Dendritic cell treated with granulocyte-macrophage colony-stimulating factor and Interleukin-4, amounts not matched to agents 40 ng/mL and 50 ng/mL, for 4 days (primary cell): ENCODE measurements around the gene SLX4IP.

Experiments
- H3K27ac Mint-ChIP-seq: one replicate; pipeline ENCODE4 v1.8.0; 2022; ENCODE audit warnings: mild to moderate bottlenecking, mixed read lengths
- H3K27me3 Mint-ChIP-seq: one replicate; pipeline ENCODE4 v1.8.0; 2022; ENCODE audit warnings: mild to moderate bottlenecking, mixed read lengths
- H3K36me3 Mint-ChIP-seq: one replicate; pipeline ENCODE4 v1.8.0; 2022; ENCODE audit warnings: low read depth, mixed read lengths
- H3K4me1 Mint-ChIP-seq: one replicate; pipeline ENCODE4 v1.8.0; 2022; ENCODE audit warnings: low read depth, mixed read lengths
- H3K4me3 Mint-ChIP-seq: one replicate; pipeline ENCODE4 v1.8.0; 2022; ENCODE audit warnings: mild to moderate bottlenecking, moderate library complexity, mixed read lengths
- H3K9me3 Mint-ChIP-seq: one replicate; pipeline ENCODE4 v1.8.0; 2022; ENCODE audit warnings: mixed read lengths
- intact Hi-C: fragments of 100-400 bp; cut with micrococcal nuclease; formaldehyde crosslinking; loops from one replicate; pipeline ENCODE4 v1.15.0; 2022

SLX4IP gene

GRCh38 chr20:10637563-10637962 is 202.5 kb downstream of the SLX4IP start:
- intact Hi-C loops, result no loop called here
- Mint-ChIP-seq H3K36me3 (peaks cover 65% of the 10 kb centered on the region), H3K27me3 (no peaks in the 10 kb centered on the region), H3K4me3 (no peak overlapping the region), H3K9me3 (no peaks in the 10 kb centered on the region), H3K4me1 (no peaks in the 10 kb centered on the region), H3K27ac (no peak overlapping the region)

- H3K36me3 Mint-ChIP-seq, result peaks cover 81% of the 10 kb centered on the region
- H3K9me3 Mint-ChIP-seq, result no peaks in the 10 kb centered on the region
- H3K4me1 Mint-ChIP-seq, result no peaks in the 10 kb centered on the region
- no peak overlapping the region for H3K27ac Mint-ChIP-seq
- no peaks in the 10 kb centered on the region for H3K27me3 Mint-ChIP-seq
- H3K4me3 Mint-ChIP-seq, result no peak overlapping the region
- intact Hi-C loops, result no loop called here
Observed at GRCh38 chr20:10639077-10639736, 204.1 kb downstream of the SLX4IP start.

GRCh38 chr20:10639737-10640556 is 204.8 kb downstream of the SLX4IP start:
- H3K4me3 Mint-ChIP-seq, result no peak overlapping the region
- no peaks in the 10 kb centered on the region for H3K9me3 Mint-ChIP-seq
- no peaks in the 10 kb centered on the region for H3K4me1 Mint-ChIP-seq
- intact Hi-C loops, result no loop called here
- H3K27me3 Mint-ChIP-seq, result no peaks in the 10 kb centered on the region
- no peak overlapping the region for H3K27ac Mint-ChIP-seq
- H3K36me3 Mint-ChIP-seq, result peaks cover 88% of the 10 kb centered on the region

GRCh38 chr20:10640897-10641296 is 205.8 kb downstream of the SLX4IP start:
- no peak overlapping the region for H3K27ac Mint-ChIP-seq
- peaks cover 98% of the 10 kb centered on the region for H3K36me3 Mint-ChIP-seq
- intact Hi-C loops, result no loop called here

GRCh38 chr20:10641467-10641866 is 206.4 kb downstream of the SLX4IP start:
- Mint-ChIP-seq H3K27me3 (no peaks in the 10 kb centered on the region), H3K4me1 (no peaks in the 10 kb centered on the region), H3K9me3 (no peaks in the 10 kb centered on the region), H3K4me3 (no peak overlapping the region), H3K27ac (no peak overlapping the region), H3K36me3 (peaks cover 100% of the 10 kb centered on the region)
- intact Hi-C loops, result no loop called here

More at GRCh38 chr20:10640897-10641296, 205.8 kb downstream of the SLX4IP start:
- Mint-ChIP-seq H3K9me3 (no peaks in the 10 kb centered on the region), H3K27me3 (no peaks in the 10 kb centered on the region), H3K4me1 (no peaks in the 10 kb centered on the region), H3K4me3 (no peak overlapping the region)

- intact Hi-C loops, result no loop called here
- H3K9me3 Mint-ChIP-seq, result no peaks in the 10 kb centered on the region
- no peak overlapping the region for H3K27ac Mint-ChIP-seq
- no peaks in the 10 kb centered on the region for H3K27me3 Mint-ChIP-seq
- H3K36me3 Mint-ChIP-seq, result peaks cover 100% of the 10 kb centered on the region
- no peaks in the 10 kb centered on the region for H3K4me1 Mint-ChIP-seq
- no peak overlapping the region for H3K4me3 Mint-ChIP-seq
Observed at GRCh38 chr20:10641893-10642292, 206.8 kb downstream of the SLX4IP start.

GRCh38 chr20:10642856-10643559 is 207.9 kb downstream of the SLX4IP start:
- Mint-ChIP-seq H3K27me3 (no peaks in the 10 kb centered on the region), H3K27ac (no peak overlapping the region), H3K9me3 (no peaks in the 10 kb centered on the region), H3K36me3 (peaks cover 100% of the 10 kb centered on the region), H3K4me3 (no peak overlapping the region), H3K4me1 (no peaks in the 10 kb centered on the region)
- intact Hi-C loops, result no loop called here

- H3K9me3 Mint-ChIP-seq, result no peaks in the 10 kb centered on the region
- H3K27ac Mint-ChIP-seq, result no peak overlapping the region
- H3K4me3 Mint-ChIP-seq, result no peak overlapping the region
- H3K4me1 Mint-ChIP-seq, result no peaks in the 10 kb centered on the region
- H3K36me3 Mint-ChIP-seq, result peaks cover 100% of the 10 kb centered on the region
- no peaks in the 10 kb centered on the region for H3K27me3 Mint-ChIP-seq
- intact Hi-C loops, result no loop called here
Observed at GRCh38 chr20:10643560-10643873, 208.4 kb downstream of the SLX4IP start.

GRCh38 chr20:10644458-10645204 is 209.5 kb downstream of the SLX4IP start:
- Mint-ChIP-seq H3K36me3 (peaks cover 100% of the 10 kb centered on the region), H3K27ac (no peak overlapping the region), H3K9me3 (no peaks in the 10 kb centered on the region), H3K4me3 (no peak overlapping the region), H3K27me3 (no peaks in the 10 kb centered on the region), H3K4me1 (no peaks in the 10 kb centered on the region)
- intact Hi-C loops, result no loop called here

- Mint-ChIP-seq H3K4me3 (no peak overlapping the region), H3K27ac (no peak overlapping the region), H3K27me3 (no peaks in the 10 kb centered on the region), H3K9me3 (no peaks in the 10 kb centered on the region), H3K4me1 (no peaks in the 10 kb centered on the region), H3K36me3 (peaks cover 100% of the 10 kb centered on the region)
- intact Hi-C loops, result no loop called here
Observed at GRCh38 chr20:10645205-10645570, 210.1 kb downstream of the SLX4IP start.

- peaks cover 100% of the 10 kb centered on the region for H3K36me3 Mint-ChIP-seq
- no peak overlapping the region for H3K4me3 Mint-ChIP-seq
- no peaks in the 10 kb centered on the region for H3K9me3 Mint-ChIP-seq
- H3K4me1 Mint-ChIP-seq, result no peaks in the 10 kb centered on the region
- H3K27ac Mint-ChIP-seq, result no peak overlapping the region
- intact Hi-C loops, result no loop called here
- H3K27me3 Mint-ChIP-seq, result no peaks in the 10 kb centered on the region
Observed at GRCh38 chr20:10646006-10646405, 210.9 kb downstream of the SLX4IP start.

- intact Hi-C loops, result no loop called here
- Mint-ChIP-seq H3K27ac (no peak overlapping the region), H3K4me3 (no peak overlapping the region), H3K9me3 (no peaks in the 10 kb centered on the region), H3K27me3 (no peaks in the 10 kb centered on the region), H3K36me3 (peaks cover 100% of the 10 kb centered on the region), H3K4me1 (no peaks in the 10 kb centered on the region)
Observed at GRCh38 chr20:10646886-10647420, 211.8 kb downstream of the SLX4IP start.

GRCh38 chr20:10647471-10647870 is 212.4 kb downstream of the SLX4IP start:
- Mint-ChIP-seq H3K4me1 (no peaks in the 10 kb centered on the region), H3K27ac (no peak overlapping the region), H3K27me3 (no peaks in the 10 kb centered on the region), H3K36me3 (peaks cover 100% of the 10 kb centered on the region), H3K9me3 (no peaks in the 10 kb centered on the region), H3K4me3 (no peak overlapping the region)
- intact Hi-C loops, result no loop called here
